ENCODE measurements around the gene TRIM8.

DNA sequence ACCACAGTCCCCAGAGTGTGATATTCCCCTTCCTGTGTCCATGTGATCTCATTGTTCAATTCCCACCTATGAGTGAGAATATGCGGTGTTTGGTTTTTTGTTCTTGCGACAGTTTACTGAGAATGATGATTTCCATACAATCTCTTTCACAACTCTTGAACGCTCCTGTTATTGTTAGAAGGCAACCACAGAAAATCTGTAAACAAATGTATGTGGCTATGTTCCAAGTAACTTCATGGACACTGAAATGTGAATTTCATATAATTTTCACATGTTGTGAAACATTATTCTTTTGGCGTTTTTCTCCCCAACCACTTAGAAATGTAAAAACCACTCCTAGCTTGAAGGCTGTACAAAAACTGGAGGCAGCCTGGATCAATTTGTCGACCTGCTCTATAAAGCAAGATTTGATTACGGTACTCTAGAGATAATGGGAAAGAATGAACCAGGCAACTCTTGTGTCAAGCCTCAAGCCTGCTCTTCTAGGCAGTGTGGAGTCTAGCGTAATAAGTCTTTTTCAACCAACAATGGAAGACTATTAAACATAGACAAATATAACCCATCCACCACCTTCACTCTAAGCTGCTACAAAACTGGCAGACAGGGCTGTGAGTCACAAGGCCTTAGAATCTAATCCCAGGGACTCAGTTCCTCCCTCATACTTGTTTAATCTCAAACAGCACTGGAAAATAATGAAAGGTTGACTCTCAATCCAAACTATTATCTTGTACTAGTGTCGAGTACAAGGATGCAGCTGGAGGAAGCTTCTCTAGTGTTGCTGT is 47.2 kb downstream of the TRIM8 start:
- TF ChIP-seq, protein P1, sequence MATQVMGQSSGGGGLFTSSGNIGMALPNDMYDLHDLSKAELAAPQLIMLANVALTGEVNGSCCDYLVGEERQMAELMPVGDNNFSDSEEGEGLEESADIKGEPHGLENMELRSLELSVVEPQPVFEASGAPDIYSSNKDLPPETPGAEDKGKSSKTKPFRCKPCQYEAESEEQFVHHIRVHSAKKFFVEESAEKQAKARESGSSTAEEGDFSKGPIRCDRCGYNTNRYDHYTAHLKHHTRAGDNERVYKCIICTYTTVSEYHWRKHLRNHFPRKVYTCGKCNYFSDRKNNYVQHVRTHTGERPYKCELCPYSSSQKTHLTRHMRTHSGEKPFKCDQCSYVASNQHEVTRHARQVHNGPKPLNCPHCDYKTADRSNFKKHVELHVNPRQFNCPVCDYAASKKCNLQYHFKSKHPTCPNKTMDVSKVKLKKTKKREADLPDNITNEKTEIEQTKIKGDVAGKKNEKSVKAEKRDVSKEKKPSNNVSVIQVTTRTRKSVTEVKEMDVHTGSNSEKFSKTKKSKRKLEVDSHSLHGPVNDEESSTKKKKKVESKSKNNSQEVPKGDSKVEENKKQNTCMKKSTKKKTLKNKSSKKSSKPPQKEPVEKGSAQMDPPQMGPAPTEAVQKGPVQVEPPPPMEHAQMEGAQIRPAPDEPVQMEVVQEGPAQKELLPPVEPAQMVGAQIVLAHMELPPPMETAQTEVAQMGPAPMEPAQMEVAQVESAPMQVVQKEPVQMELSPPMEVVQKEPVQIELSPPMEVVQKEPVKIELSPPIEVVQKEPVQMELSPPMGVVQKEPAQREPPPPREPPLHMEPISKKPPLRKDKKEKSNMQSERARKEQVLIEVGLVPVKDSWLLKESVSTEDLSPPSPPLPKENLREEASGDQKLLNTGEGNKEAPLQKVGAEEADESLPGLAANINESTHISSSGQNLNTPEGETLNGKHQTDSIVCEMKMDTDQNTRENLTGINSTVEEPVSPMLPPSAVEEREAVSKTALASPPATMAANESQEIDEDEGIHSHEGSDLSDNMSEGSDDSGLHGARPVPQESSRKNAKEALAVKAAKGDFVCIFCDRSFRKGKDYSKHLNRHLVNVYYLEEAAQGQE (IDR thresholded peaks at IDR 0.05; ENCODE audit: borderline replicate concordance): no peak
- TF ChIP-seq, protein P1 (CRISPR knock-in tag; IDR thresholded peaks at IDR 0.05; ENCODE audit: low read depth): no peak
- no peak for TF ChIP-seq RCOR1 (IDR thresholded peaks at IDR 0.05; ENCODE audit: borderline replicate concordance in 1 of 2, low read depth in 2 of 2, low read length in 2 of 2)
- TF ChIP-seq, protein P2, sequence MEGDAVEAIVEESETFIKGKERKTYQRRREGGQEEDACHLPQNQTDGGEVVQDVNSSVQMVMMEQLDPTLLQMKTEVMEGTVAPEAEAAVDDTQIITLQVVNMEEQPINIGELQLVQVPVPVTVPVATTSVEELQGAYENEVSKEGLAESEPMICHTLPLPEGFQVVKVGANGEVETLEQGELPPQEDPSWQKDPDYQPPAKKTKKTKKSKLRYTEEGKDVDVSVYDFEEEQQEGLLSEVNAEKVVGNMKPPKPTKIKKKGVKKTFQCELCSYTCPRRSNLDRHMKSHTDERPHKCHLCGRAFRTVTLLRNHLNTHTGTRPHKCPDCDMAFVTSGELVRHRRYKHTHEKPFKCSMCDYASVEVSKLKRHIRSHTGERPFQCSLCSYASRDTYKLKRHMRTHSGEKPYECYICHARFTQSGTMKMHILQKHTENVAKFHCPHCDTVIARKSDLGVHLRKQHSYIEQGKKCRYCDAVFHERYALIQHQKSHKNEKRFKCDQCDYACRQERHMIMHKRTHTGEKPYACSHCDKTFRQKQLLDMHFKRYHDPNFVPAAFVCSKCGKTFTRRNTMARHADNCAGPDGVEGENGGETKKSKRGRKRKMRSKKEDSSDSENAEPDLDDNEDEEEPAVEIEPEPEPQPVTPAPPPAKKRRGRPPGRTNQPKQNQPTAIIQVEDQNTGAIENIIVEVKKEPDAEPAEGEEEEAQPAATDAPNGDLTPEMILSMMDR (IDR thresholded peaks at IDR 0.05 in 2 of 3, conservative IDR thresholded peaks at IDR 0.05 in 1 of 3; ENCODE audit: insufficient read depth in 2 of 3, low read depth in 1 of 3, low read length in 3 of 3): no peak
- no peak for TF ChIP-seq EZH2 (IDR thresholded peaks at IDR 0.05; ENCODE audit: borderline replicate concordance, low read depth, low read length)
